GM12878 (cell line): ENCODE measurements around the gene REEP3. TPM values are rescaled to one million over a fixed set of nuclear protein-coding genes. Genes with fewer than 3 reads are reported as not detected.

ENCODE experiments used
- ATAC-seq: fragments of 200-7000 bp; cut with Tn5 transposase; 3 replicates; pipeline ENCODE4 v1.9.1; 2020; ENCODE audit warnings: mild to moderate bottlenecking, moderate library complexity
- BruUV-seq: library from RNA; stranded (reverse); fragments of 400-500 nt; replicated peaks from 2 replicates; lab custom pipeline; 2021; lab: Mats Ljungman, UMichigan
- CTCF ChIA-PET: fragments of 300-600 bp; sonication (Branson Sonifier 250); formaldehyde crosslinking; extraction: SDS; loops from one replicate; lab custom pipeline; 2021; ENCODE audit warnings: inconsistent platforms; lab: Yijun Ruan, JAX
- POLR2A ChIA-PET: fragments of 350-600 bp; formaldehyde crosslinking; extraction: SDS; loops from one replicate; lab custom pipeline; 2021; ENCODE audit warnings: inconsistent platforms; lab: Charles Lee
- RAD21 ChIA-PET: fragments of 300-600 bp; sonication (Branson Sonifier 250); formaldehyde crosslinking; loops from one replicate; lab custom pipeline; 2023; ENCODE audit warnings: antibody characterized with exemption; ENCODE audit not compliant: unreplicated experiment; lab: Charles Lee
- SMC1A ChIA-PET: fragments of 300-600 bp; sonication (Branson Sonifier 250); formaldehyde crosslinking; loops from one replicate; lab custom pipeline; 2023; ENCODE audit not compliant: unreplicated experiment, uncharacterized antibody; lab: Charles Lee
- DNase-seq: peaks from one replicate; pipeline ENCODE4 v3.0.0-alpha.2; 2011; ENCODE audit warnings: low read depth, low spot score
- FAIRE-seq: peaks from 3 replicates; lab custom pipeline; 2011; peaks lifted over from hg19 to GRCh38; lab: Jason Lieb, UNC
- H2AFZ ChIP-seq: 2 replicates; pipeline ENCODE4 v1.6.0; 2011; ENCODE audit warnings: low read depth, low read length, control low read depth; ENCODE audit not compliant: control insufficient read depth
- H3K27ac ChIP-seq: 2 replicates; pipeline ENCODE4 v1.5.1; 2011; ENCODE audit warnings: control low read depth; ENCODE audit not compliant: control insufficient read depth, insufficient read depth
- H3K27me3 ChIP-seq, 2 experiments: replicated peaks in 1 of 2; 2 replicates each; pipeline versions ENCODE4 v1.6.0 to v1.6.1; 2011; ENCODE audit warnings: low read length in 1 of 2; ENCODE audit not compliant: control insufficient read depth in 2 of 2, insufficient read depth in 2 of 2
- H3K36me3 ChIP-seq, 2 experiments: 2 replicates each; pipeline ENCODE4 v1.5.1; 2011; ENCODE audit warnings: low read length in 1 of 2; ENCODE audit not compliant: control insufficient read depth in 2 of 2, insufficient read depth in 2 of 2
- H3K4me1 ChIP-seq: 2 replicates; pipeline ENCODE4 v1.6.1; 2011; ENCODE audit warnings: mild to moderate bottlenecking, low read length, moderate library complexity, mixed read lengths; ENCODE audit not compliant: control insufficient read depth, insufficient read depth
- H3K4me2 ChIP-seq: 2 replicates; pipeline ENCODE4 v1.6.0; 2011; ENCODE audit warnings: control low read depth; ENCODE audit not compliant: control insufficient read depth, insufficient read depth
- H3K4me3 ChIP-seq: fragments of 200-600 bp; sonication (generic); 2 replicates; pipeline ENCODE4 v1.5.1; 2016
- H3K79me2 ChIP-seq: 2 replicates; pipeline ENCODE4 v1.6.0; 2011; ENCODE audit warnings: low read length; ENCODE audit not compliant: control insufficient read depth, insufficient read depth
- H3K9ac ChIP-seq: 2 replicates; pipeline ENCODE4 v1.8.0; 2011; ENCODE audit warnings: low read length, control low read depth, mixed read lengths; ENCODE audit not compliant: control insufficient read depth, insufficient read depth
- H3K9me3 ChIP-seq: replicated peaks from 3 replicates; pipeline ENCODE4 v1.5.1; 2011; ENCODE audit warnings: mild to moderate bottlenecking, low read length; ENCODE audit not compliant: control insufficient read depth, insufficient read depth
- H4K20me1 ChIP-seq: 2 replicates; pipeline ENCODE4 v1.6.0; 2011; ENCODE audit not compliant: control insufficient read depth, insufficient read depth
- BHLHE40 ChIP-seq, 2 experiments: fragments of 450-650 bp in 1 of 2; IDR thresholded peaks; 2 replicates each; pipeline ENCODE4 v1.6.1; 2011 to 2017; ENCODE audit warnings: low read depth in 2 of 2, borderline replicate concordance in 1 of 2, improper control_type of control experiment in 1 of 2, low read length in 1 of 2, mild to moderate bottlenecking in 1 of 2
- BRCA1 ChIP-seq: IDR thresholded peaks from 2 replicates; pipeline ENCODE4 v1.6.1; 2011; ENCODE audit warnings: low read depth, low read length, improper control_type of control experiment
- ESRRA ChIP-seq: IDR thresholded peaks from 2 replicates; pipeline ENCODE4 v1.6.1; 2012; ENCODE audit warnings: mild to moderate bottlenecking, low read length, improper control_type of control experiment
- GABPA ChIP-seq: IDR thresholded peaks from 2 replicates; pipeline ENCODE4 v1.6.1; 2014; ENCODE audit warnings: antibody characterized with exemption, low read depth, mild to moderate bottlenecking, inconsistent platforms
- HDAC6 ChIP-seq: fragments of 200-600 bp; sonication (generic); IDR thresholded peaks from one replicate; pipeline ENCODE4 v1.8.0; 2017; ENCODE audit warnings: antibody characterized with exemption; ENCODE audit not compliant: unreplicated experiment
- IKZF1 ChIP-seq: fragments of 450-650 bp; conservative IDR thresholded peaks from 2 replicates; pipeline ENCODE4 v1.6.1; 2017; ENCODE audit warnings: antibody characterized with exemption, mild to moderate bottlenecking
- IRF4 ChIP-seq: IDR thresholded peaks from 2 replicates; pipeline ENCODE4 v1.6.1; 2011; ENCODE audit warnings: low read depth, low read length
- MYC ChIP-seq: IDR thresholded peaks from 2 replicates; pipeline ENCODE4 v1.6.1; 2011; ENCODE audit warnings: mild to moderate bottlenecking, low read length, moderate library complexity, inconsistent platforms; ENCODE audit not compliant: insufficient read depth, insufficient replicate concordance, insufficient read length, severe bottlenecking
- NFYB ChIP-seq: IDR thresholded peaks from 2 replicates; pipeline ENCODE4 v1.6.1; 2011; ENCODE audit warnings: low read depth, mild to moderate bottlenecking, low read length, improper control_type of control experiment, moderate library complexity; ENCODE audit not compliant: insufficient read depth
- NR2C2 ChIP-seq: IDR thresholded peaks from 2 replicates; pipeline ENCODE4 v1.6.1; 2011; ENCODE audit warnings: borderline replicate concordance, low read depth; ENCODE audit not compliant: control insufficient read depth, insufficient read length
- PAX8 ChIP-seq: fragments of 450-650 bp; IDR thresholded peaks from 2 replicates; pipeline ENCODE4 v1.6.1; 2017; ENCODE audit warnings: mild to moderate bottlenecking, moderate library complexity
- SIN3A ChIP-seq: IDR thresholded peaks from 2 replicates; pipeline ENCODE4 v1.6.1; 2012; ENCODE audit warnings: low read depth, low read length, improper control_type of control experiment
- SREBF2 ChIP-seq: IDR thresholded peaks from 2 replicates; pipeline ENCODE4 v1.6.1; 2012; ENCODE audit warnings: mild to moderate bottlenecking, low read length
- STAT1 ChIP-seq: fragments of 450-650 bp; conservative IDR thresholded peaks from 2 replicates; pipeline ENCODE4 v1.6.1; 2014; ENCODE audit warnings: antibody characterized with exemption, mild to moderate bottlenecking
- TBL1XR1 ChIP-seq: IDR thresholded peaks from 2 replicates; pipeline ENCODE4 v1.6.1; 2012; ENCODE audit warnings: low read depth, low read length, improper control_type of control experiment
- WGBS: methylation state at CpG from one replicate; pipeline ENCODE4 v1.1.6; 2016; ENCODE audit warnings: low lambda C conversion rate; ENCODE audit not compliant: insufficient replicate concordance, insufficient coverage; ENCODE audit errors: missing lambda C conversion rate; 5-methylcytosine and 5-hydroxymethylcytosine counted together
- in situ Hi-C: fragments of 300-500 bp; cut with MboI; formaldehyde crosslinking; loops from 9 replicates; pipeline ENCODE4 v1.14.3; 2018; ENCODE audit warnings: mixed read lengths
- intact Hi-C: fragments of 100-400 bp; cut with micrococcal nuclease; formaldehyde crosslinking; loops from one replicate; pipeline ENCODE4 v1.14.2; 2022; ENCODE audit not compliant: unreplicated experiment
- polyA plus RNA-seq, 11 experiments: library from polyadenylated mRNA; depleted of rRNA in 4 of 11; unstranded in 6 of 11; stranded (reverse) in 5 of 11; fragments of >200 nt; fragmentation: Nextera tagmentation in 4 of 11; fragmentation: Illumina TruSeq in 1 of 11; extraction: Ambion mirVana in 4 of 11; extraction: Trizol in 1 of 11; gene quantifications; 1 replicate in 1 of 11; 2 replicates in 10 of 11; pipeline versions ENCODE4 v1.2.1 to v1.2.3, GENCODE V29; 2011 to 2016; ENCODE audit warnings: inconsistent platforms in 2 of 11, missing spikeins in 2 of 11, low read depth in 1 of 11
- total RNA-seq, 4 experiments: library from RNA; depleted of rRNA in 3 of 4; stranded (reverse); fragments of >200 nt in 3 of 4; fragmentation: Illumina TruSeq in 1 of 4; extraction: Trizol in 1 of 4; gene quantifications; 2 replicates each; pipeline versions ENCODE4 v1.2.1 to v1.2.3, GENCODE V29; 2013 to 2021
- TF ChIP-seq, protein P1 (sequence below): fragments of 450-650 bp; IDR thresholded peaks from 2 replicates; pipeline ENCODE4 v1.6.1; 2017; ENCODE audit warnings: borderline replicate concordance
- TF ChIP-seq, protein P2 (sequence below): fragments of 450-650 bp; IDR thresholded peaks from 2 replicates; pipeline ENCODE4 v1.6.1; 2017; ENCODE audit warnings: mild to moderate bottlenecking

REEP3 gene
- total and polyA plus RNA-seq, 10 of the 15 experiments (the other 5 are each of a cell fraction or from before 2014, with no cell fraction given), result 4.9 to 25.9 (median 16.2) TPM

DNA sequence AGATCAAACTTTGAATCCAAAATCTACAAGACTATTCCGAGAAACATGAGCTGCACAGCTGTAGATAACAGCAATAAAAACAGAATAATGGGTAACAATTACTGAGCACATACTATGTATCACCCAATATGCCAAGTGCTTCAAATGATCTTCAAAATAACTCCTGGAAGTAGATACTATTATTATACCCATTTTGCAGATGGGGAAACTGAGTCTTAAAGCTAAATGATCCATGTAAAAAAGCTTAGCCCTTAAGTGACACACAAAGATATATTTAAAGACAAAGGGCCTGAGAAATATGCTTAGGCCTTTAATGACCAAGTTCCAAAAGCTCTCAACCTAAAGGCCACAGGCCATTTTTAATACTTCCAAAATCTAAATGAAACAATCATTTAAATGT is 18.4 kb upstream of the REEP3 start:
- FAIRE-seq, result no peak
- BruUV-seq, result no TSS peak

More for the DNA sequence above, 18.4 kb upstream of the REEP3 start:
- H3K4me2 ChIP-seq, result no peak overlapping the region
- no peak for DNase-seq
- TF ChIP-seq MYC, result no peak
- no peak for TF ChIP-seq NFYB
- TF ChIP-seq NR2C2, result no peak
- TF ChIP-seq ESRRA, result no peak
- no peak for TF ChIP-seq STAT1
- TF ChIP-seq, protein P1, sequence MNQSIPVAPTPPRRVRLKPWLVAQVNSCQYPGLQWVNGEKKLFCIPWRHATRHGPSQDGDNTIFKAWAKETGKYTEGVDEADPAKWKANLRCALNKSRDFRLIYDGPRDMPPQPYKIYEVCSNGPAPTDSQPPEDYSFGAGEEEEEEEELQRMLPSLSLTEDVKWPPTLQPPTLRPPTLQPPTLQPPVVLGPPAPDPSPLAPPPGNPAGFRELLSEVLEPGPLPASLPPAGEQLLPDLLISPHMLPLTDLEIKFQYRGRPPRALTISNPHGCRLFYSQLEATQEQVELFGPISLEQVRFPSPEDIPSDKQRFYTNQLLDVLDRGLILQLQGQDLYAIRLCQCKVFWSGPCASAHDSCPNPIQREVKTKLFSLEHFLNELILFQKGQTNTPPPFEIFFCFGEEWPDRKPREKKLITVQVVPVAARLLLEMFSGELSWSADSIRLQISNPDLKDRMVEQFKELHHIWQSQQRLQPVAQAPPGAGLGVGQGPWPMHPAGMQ, result no peak
- no peak for TF ChIP-seq SREBF2
- TF ChIP-seq, protein P2, sequence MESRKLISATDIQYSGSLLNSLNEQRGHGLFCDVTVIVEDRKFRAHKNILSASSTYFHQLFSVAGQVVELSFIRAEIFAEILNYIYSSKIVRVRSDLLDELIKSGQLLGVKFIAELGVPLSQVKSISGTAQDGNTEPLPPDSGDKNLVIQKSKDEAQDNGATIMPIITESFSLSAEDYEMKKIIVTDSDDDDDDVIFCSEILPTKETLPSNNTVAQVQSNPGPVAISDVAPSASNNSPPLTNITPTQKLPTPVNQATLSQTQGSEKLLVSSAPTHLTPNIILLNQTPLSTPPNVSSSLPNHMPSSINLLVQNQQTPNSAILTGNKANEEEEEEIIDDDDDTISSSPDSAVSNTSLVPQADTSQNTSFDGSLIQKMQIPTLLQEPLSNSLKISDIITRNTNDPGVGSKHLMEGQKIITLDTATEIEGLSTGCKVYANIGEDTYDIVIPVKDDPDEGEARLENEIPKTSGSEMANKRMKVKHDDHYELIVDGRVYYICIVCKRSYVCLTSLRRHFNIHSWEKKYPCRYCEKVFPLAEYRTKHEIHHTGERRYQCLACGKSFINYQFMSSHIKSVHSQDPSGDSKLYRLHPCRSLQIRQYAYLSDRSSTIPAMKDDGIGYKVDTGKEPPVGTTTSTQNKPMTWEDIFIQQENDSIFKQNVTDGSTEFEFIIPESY, result no peak
- TF ChIP-seq IRF4, result no peak
- no peak for TF ChIP-seq PAX8
- TF ChIP-seq TBL1XR1, result no peak
- TF ChIP-seq HDAC6, result no peak
- TF ChIP-seq BRCA1, result no peak
- no peak for TF ChIP-seq SIN3A
- no peak for TF ChIP-seq BHLHE40 (IDR thresholded peaks at IDR 0.05; ENCODE audit: borderline replicate concordance in 1 of 2, low read depth in 2 of 2, low read length in 1 of 2)
- TF ChIP-seq IKZF1, result no peak
- no peak for TF ChIP-seq GABPA
- intact Hi-C loops, result no loop called here
- 100% methylated on average over 1 of the region's 1 CpG for WGBS
- ChIA-PET SMC1A (interaction anchor here (0.6 to 5.8 kb wide), 5 partner anchors 8 to 16 kb away, joined by 3 to 26 read pairs (median 3); no protein-coding TSS in a partner anchor), RAD21 (interaction anchor here (0.6 kb wide), 1 partner anchor 866 kb away, joined by 3 read pairs; no protein-coding TSS in a partner anchor), CTCF (interaction anchor here (0.6 to 2.0 kb wide), 6 partner anchors 11 to 1000 kb away, joined by 3 to 6 read pairs (median 4); partner anchors contain the start of gene JMJD1C), POLR2A (interaction anchor here (0.6 to 4.2 kb wide), 4 partner anchors 13 to 245 kb away, joined by 3 to 18 read pairs (median 6); no protein-coding TSS in a partner anchor)
- H3K4me3 ChIP-seq, result no peak overlapping the region
- H3K79me2 ChIP-seq, result peaks cover 17% of the 10 kb centered on the region
- no peaks in the 10 kb centered on the region for H4K20me1 ChIP-seq
- in situ Hi-C loops, result no loop called here
- H3K27ac ChIP-seq, result no peak overlapping the region
- no peak overlapping the region for H2AFZ ChIP-seq
- no peak overlapping the region for H3K9ac ChIP-seq
- no peaks in the 10 kb centered on the region; the same call in 2 of the 3 replicates for H3K9me3 ChIP-seq
- H3K27me3 ChIP-seq, result no peaks in the 10 kb centered on the region
- H3K36me3 ChIP-seq, result no peaks in the 10 kb centered on the region; a peak in 1 of 4 replicates
- no peak for ATAC-seq
- H3K4me1 ChIP-seq, result no peaks in the 10 kb centered on the region
